ENCODE results near the gene PIGS. TPM values are rescaled to one million over a fixed set of nuclear protein-coding genes. Genes with fewer than 3 reads are reported as not detected.

The PIGS gene
- total RNA-seq, 1 donor from 2014 or later: 15.2 TPM

DNA sequence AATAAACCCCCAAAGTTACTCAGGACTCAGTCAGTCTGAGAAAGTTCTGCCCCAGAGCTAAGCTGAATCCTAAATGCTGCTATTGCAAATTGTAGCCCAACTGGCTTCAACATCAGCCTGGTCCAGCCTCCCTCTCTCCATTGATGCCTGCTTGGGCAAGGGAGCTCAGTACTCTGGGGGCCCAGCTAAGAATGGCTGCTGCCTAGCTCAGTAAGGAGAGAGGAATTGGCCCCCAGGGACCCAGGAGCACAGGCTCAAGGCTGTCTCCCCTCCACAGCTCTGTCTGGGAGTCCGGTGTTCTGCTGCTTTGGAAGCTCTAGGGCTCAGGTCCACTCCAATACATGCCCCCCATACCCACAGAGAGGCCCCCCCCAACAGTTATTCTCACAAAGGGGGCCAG is 20.5 kb downstream of the PIGS start:
- Histone ChIP-seq H3K4me2 (peak overlapping the region; percentile 83), H3K36me3 (no peaks in the 10 kb centered on the region), H3K9ac (no peak overlapping the region), H3K79me2 (ENCODE audit: low read depth) (peaks cover 10% of the 10 kb centered on the region), H3K9me3 (ENCODE audit: low read depth) (no peaks in the 10 kb centered on the region), H3F3A (ENCODE audit: low read depth) (peaks cover 25% of the 10 kb centered on the region), H3K4me1 (peaks cover 40% of the 10 kb centered on the region), H4K20me1 (ENCODE audit: low read depth) (peaks cover 43% of the 10 kb centered on the region), H3K4me3 (no peak overlapping the region), H2AFZ (replicated peaks) (no peak overlapping the region), H3K27ac (no peak overlapping the region), H3K27me3 (no peaks in the 10 kb centered on the region)
- H3K4me1 Mint-ChIP-seq: peaks cover 41% of the 10 kb centered on the region
- DNase-seq (ENCODE audit: low spot score): no peak
- no peaks in the 10 kb centered on the region for H3K9me3 Mint-ChIP-seq
- H3K27ac Mint-ChIP-seq: no peak overlapping the region
- no peak for TF ChIP-seq EZH2 (IDR thresholded peaks at IDR 0.05)
- TF ChIP-seq, protein P1, sequence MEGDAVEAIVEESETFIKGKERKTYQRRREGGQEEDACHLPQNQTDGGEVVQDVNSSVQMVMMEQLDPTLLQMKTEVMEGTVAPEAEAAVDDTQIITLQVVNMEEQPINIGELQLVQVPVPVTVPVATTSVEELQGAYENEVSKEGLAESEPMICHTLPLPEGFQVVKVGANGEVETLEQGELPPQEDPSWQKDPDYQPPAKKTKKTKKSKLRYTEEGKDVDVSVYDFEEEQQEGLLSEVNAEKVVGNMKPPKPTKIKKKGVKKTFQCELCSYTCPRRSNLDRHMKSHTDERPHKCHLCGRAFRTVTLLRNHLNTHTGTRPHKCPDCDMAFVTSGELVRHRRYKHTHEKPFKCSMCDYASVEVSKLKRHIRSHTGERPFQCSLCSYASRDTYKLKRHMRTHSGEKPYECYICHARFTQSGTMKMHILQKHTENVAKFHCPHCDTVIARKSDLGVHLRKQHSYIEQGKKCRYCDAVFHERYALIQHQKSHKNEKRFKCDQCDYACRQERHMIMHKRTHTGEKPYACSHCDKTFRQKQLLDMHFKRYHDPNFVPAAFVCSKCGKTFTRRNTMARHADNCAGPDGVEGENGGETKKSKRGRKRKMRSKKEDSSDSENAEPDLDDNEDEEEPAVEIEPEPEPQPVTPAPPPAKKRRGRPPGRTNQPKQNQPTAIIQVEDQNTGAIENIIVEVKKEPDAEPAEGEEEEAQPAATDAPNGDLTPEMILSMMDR (IDR thresholded peaks at IDR 0.05): no peak
- no peak for TF ChIP-seq EZH2phosphoT487 (IDR thresholded peaks at IDR 0.05)
- peaks cover 3% of the 10 kb centered on the region for H3K27me3 Mint-ChIP-seq (ENCODE audit: insufficient read depth, low read depth)
- peaks cover 16% of the 10 kb centered on the region for H3K36me3 Mint-ChIP-seq
- peak overlapping the region; percentile 97 for H3K4me3 Mint-ChIP-seq

DNA sequence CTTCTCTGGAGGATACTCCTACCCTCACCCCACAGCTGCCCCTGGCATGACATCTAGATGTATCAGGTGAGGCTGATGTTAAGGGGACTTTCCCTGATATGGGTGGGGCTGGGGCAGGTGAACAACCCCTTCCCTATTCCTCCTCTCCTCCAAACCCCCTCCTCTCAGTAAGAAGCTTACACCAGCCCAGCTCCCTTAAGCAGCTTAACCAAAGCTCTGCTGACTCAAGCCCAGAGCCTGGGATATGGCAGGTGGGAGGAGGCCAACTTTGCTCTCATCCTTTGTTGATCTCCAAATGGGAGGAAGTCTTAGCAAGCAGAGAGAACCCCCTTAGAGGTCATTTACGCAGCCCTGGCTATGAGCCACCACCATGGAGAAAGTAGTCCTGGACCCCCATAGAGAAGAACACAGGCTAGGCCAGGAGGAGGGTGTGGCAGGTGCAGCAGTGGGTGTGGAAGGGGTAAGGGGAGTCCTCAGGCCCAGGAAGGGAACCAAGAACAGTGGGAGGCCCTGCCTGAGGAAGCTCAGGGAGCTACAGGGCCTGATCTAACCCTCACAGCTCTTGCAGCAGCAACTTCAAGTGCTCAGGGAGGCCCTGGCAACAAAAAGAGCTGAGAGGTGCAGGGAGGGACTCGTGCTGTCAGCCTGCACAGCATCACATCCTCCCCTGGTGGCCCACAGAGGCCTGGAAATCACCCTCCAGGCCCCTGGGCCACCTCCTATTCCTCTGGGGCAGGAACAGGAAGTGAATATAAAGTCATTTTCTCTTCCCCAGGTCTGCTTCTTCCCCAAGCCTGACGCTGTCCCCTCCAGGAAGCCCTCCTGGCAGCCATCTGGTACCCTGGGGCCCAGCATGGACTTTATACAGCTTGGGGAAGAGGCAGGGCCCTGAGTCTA is 21.8 kb downstream of the PIGS start:
- Histone ChIP-seq H3K79me2 (ENCODE audit: low read depth) (peaks cover 10% of the 10 kb centered on the region), H2AFZ (replicated peaks) (no peak overlapping the region), H3K4me3 (no peak overlapping the region), H3K9me3 (ENCODE audit: low read depth) (no peaks in the 10 kb centered on the region), H3K27ac (peak overlapping the region; percentile 33), H3F3A (ENCODE audit: low read depth) (peaks cover 25% of the 10 kb centered on the region), H3K27me3 (no peaks in the 10 kb centered on the region), H3K9ac (no peak overlapping the region), H3K36me3 (no peaks in the 10 kb centered on the region), H3K4me2 (peak overlapping the region; percentile 83), H4K20me1 (ENCODE audit: low read depth) (peaks cover 43% of the 10 kb centered on the region), H3K4me1 (peaks cover 41% of the 10 kb centered on the region)
- Mint-ChIP-seq H3K36me3 (peaks cover 9% of the 10 kb centered on the region), H3K27me3 (ENCODE audit: insufficient read depth, low read depth) (peaks cover 2% of the 10 kb centered on the region), H3K27ac (no peak overlapping the region), H3K9me3 (no peaks in the 10 kb centered on the region), H3K4me3 (peak overlapping the region; percentile 27), H3K4me1 (peaks cover 44% of the 10 kb centered on the region)
- no peak for TF ChIP-seq EZH2phosphoT487 (IDR thresholded peaks at IDR 0.05)
- TF ChIP-seq, protein P1 (IDR thresholded peaks at IDR 0.05): no peak
- no peak for TF ChIP-seq EZH2 (IDR thresholded peaks at IDR 0.05)
- peak; percentile 85 for DNase-seq (ENCODE audit: low spot score)

DNA sequence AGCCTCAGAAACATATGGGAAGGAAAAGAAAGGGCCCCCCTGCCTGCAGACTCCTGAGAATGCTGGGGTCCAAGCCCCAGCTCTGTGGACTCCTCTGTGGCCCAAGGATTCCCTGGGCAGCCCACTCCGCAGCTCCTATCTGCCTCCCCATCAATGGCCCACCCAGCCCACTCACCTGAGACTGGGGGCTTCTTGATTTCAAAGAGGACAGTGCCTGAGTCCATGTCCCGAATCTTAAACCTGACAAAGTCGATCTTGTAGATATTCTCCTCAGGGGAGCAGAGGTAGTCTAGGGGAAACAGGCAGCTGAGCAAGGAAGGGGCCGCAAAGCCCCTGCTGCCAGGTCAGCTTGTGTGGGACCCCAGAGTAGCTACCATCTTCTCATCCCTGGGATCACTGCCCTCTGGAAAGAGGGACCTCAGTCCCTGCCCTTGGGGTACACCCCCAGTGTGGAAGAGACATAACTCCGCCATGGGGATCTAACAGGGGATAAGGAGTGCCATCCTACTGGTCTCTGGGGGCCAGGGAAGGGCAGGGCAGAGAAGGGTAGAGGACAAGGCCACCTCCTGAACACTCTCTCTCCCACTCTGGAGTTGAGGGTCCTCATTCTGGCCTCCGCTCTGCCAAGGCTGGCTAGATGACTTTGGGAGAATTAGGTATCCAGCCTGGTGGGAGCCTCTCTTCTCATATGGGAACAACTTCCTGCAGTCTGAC is 22.8 kb downstream of the PIGS start:
- TF ChIP-seq, protein P1 (IDR thresholded peaks at IDR 0.05): no peak
- TF ChIP-seq EZH2 (IDR thresholded peaks at IDR 0.05): no peak
- DNase-seq (ENCODE audit: low spot score): no peak
- H3K27ac Mint-ChIP-seq: no peak overlapping the region
- peaks cover 2% of the 10 kb centered on the region for H3K27me3 Mint-ChIP-seq (ENCODE audit: insufficient read depth, low read depth)
- Histone ChIP-seq H3K79me2 (ENCODE audit: low read depth) (peaks cover 10% of the 10 kb centered on the region), H3K9ac (no peak overlapping the region), H3K4me3 (no peak overlapping the region), H3K4me2 (peak overlapping the region; percentile 83), H3K4me1 (peaks cover 47% of the 10 kb centered on the region), H4K20me1 (ENCODE audit: low read depth) (peaks cover 43% of the 10 kb centered on the region), H3K27me3 (no peaks in the 10 kb centered on the region), H3K9me3 (ENCODE audit: low read depth) (no peaks in the 10 kb centered on the region), H3F3A (ENCODE audit: low read depth) (peaks cover 25% of the 10 kb centered on the region), H3K36me3 (no peaks in the 10 kb centered on the region), H3K27ac (no peak overlapping the region), H2AFZ (replicated peaks) (no peak overlapping the region)
- H3K9me3 Mint-ChIP-seq: no peaks in the 10 kb centered on the region
- H3K4me1 Mint-ChIP-seq: peaks cover 44% of the 10 kb centered on the region
- peak overlapping the region; percentile 36 for H3K4me3 Mint-ChIP-seq
- H3K36me3 Mint-ChIP-seq: peaks cover 1% of the 10 kb centered on the region
